IPS DF 19.7 (cell line): Measurements from ENCODE around the gene NLGN4Y.

Source experiments
- DNase-seq: peaks from one replicate; pipeline ENCODE4 v3.0.0-alpha.2; 2013; ENCODE audit warnings: low read depth, low spot score

The NLGN4Y gene

GRCh38 chrY:14644157-14644952 is 120.0 kb downstream of the NLGN4Y start:
- DNase-seq, result no peak

GRCh38 chrY:14679181-14679580 is 154.9 kb downstream of the NLGN4Y start:
- no peak for DNase-seq

DNA sequence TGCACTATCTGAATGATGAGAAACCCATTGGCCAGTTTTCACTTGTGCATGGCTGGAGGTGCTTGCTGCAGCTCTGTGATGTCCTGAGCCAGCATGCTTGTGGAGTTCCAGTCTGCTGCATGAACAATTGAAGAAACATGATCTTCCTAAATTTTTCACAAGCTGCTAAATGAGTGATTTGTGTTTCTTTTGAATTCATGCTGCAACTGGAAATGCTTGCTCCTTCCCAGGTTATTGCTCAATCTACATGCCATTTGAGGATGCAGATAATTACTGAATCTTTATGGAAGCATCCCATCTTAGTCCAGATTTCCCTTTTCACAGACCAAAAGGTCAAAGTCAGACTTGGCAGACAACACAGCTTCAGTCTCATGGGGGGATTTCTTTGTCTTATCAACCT is 170.2 kb downstream of the NLGN4Y start:
- no peak for DNase-seq

GRCh38 chrY:14708158-14708557 is 183.8 kb downstream of the NLGN4Y start:
- DNase-seq, result no peak

- DNase-seq, result no peak
These were observed 217.3 kb downstream of the NLGN4Y start for GRCh38 chrY:14741596-14741995.

- DNase-seq, result no peak
These were observed 224.0 kb downstream of the NLGN4Y start for GRCh38 chrY:14748329-14748728.

- no peak for DNase-seq
These were observed 231.2 kb downstream of the NLGN4Y start for GRCh38 chrY:14755571-14755970.

GRCh38 chrY:14762903-14763302 is 238.6 kb downstream of the NLGN4Y start:
- DNase-seq, result no peak

- DNase-seq, result no peak
These were observed 239.3 kb downstream of the NLGN4Y start for GRCh38 chrY:14763600-14763999.

DNA sequence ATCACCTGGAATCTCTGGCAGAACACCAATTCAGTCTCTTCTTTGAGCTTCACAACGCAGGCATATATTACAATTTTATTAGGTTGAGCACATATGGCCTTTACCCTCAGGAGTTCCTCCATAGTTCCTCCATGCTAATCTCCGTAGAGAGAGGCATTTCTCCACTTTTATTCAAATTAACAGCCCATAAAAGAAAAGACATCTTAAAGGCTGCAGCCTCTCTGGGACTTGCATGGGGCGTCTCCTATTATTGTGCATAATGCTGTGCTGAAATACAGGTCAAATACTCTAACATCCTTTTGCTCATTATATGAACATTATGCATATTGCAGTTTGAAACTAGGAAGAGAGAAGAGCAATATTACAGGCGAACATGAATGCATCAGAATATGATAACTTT is 253.9 kb downstream of the NLGN4Y start:
- no peak for DNase-seq

DNA sequence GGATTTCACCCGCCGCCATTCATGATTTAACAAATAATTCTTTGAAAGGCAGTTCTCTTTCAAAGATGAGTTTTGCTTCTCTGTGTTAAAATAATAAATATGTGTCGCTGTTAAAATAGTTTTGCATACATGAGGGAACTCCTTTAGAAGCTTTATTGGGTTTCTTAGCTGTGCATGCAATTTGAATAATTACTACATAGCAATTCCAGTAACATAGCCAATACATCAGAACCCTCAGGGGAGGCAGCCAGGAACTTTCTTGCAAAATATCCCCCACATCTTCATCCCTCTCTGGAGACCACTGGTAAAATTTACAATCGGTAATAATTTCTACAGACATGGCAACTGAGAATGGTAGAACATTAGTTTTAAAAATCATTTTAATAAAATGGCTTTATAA is 268.8 kb downstream of the NLGN4Y start:
- no peak for DNase-seq

DNA sequence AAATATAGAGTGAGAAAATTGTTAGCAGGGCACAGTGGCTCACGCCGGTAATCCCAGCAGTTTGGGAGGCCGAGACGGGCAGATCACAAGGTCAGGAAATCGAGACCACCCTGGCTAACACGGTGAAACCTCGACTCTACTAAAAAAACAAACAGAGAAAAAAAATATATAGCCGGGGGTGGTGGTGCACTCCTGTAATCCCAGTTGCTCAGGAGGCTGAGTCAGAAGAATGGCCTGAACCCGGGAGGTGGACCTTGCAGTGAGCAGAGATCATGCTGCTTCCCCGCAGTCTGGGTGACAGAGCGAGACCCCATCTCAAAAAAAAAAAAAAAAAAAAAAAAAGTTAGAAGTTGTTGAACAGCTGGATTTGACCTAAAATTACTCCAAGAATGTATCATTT is 269.3 kb downstream of the NLGN4Y start:
- DNase-seq, result no peak

GRCh38 chrY:14798010-14798409 is 273.7 kb downstream of the NLGN4Y start:
- no peak for DNase-seq

GRCh38 chrY:14801096-14801495 is 276.8 kb downstream of the NLGN4Y start:
- no peak for DNase-seq

DNA sequence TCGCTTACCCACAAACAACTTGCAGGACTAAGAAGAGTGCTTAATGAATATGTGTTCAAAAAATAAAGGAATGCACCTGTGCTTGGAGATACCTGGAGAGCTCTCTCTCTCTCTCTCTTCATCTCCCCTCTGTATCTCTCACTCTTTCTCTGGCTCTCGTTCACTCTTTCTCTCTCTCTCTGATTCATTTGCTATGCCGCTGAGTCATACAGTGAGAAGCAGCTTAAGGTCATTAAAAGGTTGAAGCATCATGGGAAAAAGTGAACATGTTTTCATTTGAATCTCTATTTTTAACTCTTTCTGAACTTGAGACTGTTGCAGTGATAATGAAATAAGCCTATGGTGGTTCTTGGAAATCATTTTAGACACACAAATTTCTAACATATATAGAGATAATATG is 277.8 kb downstream of the NLGN4Y start:
- DNase-seq, result no peak

GRCh38 chrY:14804041-14804440 is 279.7 kb downstream of the NLGN4Y start:
- no peak for DNase-seq

GRCh38 chrY:14818452-14818851 is 294.1 kb downstream of the NLGN4Y start:
- DNase-seq, result no peak

DNA sequence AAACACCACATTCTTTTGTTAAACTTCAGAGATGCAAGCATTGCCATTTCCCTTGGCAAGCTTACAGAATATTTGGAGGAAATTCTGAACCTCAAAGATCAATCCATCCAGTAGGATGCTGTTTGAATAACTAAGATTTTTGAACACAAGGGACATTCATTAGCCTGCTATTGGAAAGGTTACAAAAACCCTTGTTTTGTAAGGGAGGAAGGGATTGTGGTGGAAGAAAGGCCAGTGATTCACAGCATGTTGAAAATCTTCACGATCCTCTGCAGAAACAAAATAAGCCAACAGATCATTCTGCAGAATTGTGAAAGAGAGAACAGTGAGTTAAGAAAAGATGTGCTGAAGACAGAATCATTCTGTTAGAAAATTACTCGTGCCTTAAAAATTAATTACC is 297.9 kb downstream of the NLGN4Y start:
- no peak for DNase-seq

DNA sequence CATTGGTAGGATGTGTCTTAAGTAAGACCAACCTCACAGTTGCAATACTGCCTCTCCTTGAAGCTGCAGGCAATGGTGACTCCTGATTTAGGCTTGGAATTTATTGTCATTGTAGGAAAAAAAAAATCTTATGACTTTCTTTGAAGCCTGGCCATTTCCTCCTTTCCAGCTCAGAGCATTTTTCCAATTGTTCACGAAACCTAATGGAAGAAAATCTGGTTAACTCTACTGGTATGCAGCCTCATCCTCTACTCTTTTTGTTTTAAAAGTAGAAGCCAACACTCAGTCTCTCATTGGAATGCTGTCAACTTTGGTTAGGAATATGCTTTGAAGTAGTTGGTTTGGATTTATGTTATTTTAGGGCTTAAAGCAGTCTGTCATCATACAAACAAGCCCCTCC is 298.6 kb downstream of the NLGN4Y start:
- DNase-seq, result no peak

- DNase-seq, result no peak
These were observed 300.3 kb downstream of the NLGN4Y start for GRCh38 chrY:14824583-14824982.

DNA sequence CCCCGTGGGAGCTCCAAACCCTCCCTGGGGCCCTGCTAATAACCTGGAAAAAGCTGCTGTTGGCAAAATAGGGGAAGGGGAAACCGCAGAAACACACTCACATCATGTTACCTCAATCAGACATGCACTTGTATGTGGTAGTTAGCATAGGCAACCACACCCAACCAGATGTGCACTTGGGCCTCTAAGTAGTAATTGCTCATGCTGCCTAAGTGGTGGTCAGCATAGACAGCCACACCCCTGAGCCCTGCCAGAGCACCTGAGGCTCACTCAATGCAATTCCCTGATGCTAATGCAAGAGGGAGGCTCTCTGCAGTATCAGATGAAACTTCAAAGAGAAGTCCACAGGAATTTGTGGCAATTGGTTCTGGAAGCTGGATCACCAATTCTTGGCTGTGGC is 301.4 kb downstream of the NLGN4Y start:
- DNase-seq, result no peak

GRCh38 chrY:14828531-14828930 is 304.2 kb downstream of the NLGN4Y start:
- no peak for DNase-seq

DNA sequence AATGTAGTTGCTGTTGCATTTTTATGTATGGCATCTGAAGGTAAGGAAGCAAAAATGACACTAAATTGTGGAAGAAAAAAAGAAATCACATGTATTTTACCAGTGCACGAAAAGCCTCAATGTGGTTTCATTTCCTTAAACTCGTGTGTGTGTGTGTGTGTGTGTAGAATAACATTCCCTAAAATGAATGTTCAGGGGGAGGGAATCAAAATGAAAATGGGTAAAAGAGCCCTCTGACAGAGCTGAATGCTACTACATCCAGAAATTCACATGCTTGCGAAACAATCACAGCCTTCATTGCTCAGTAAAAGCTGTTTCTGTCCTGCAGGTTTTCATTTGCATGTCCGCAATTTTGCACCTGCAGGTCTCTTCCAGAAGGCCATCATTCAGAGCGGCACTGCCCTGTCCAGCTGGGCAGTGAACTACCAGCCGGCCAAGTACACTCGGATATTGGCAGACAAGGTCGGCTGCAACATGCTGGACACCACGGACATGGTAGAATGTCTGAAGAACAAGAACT is 305.1 kb downstream of the NLGN4Y start:
- no peak for DNase-seq
